ENCODE data around the gene PLAC8. TPM values are rescaled to one million over a fixed set of nuclear protein-coding genes. Genes with fewer than 3 reads are reported as not detected.
"Not testable (repeated sequence)": the region's sequence is repeated elsewhere in the genome, so short reads cannot be mapped to it uniquely, and the experiment has no call there.

The PLAC8 gene
- total RNA-seq, 1 donor from 2014 or later = 31.5 TPM

- peaks cover 11% of the 10 kb centered on the region for H3K36me3 Mint-ChIP-seq (ENCODE audit: low read depth)
- peaks cover 9% of the 10 kb centered on the region for H3K4me1 Mint-ChIP-seq (ENCODE audit: low read depth)
- no peaks in the 10 kb centered on the region for H3K9me3 Mint-ChIP-seq
- H3K27me3 Mint-ChIP-seq (ENCODE audit: low read depth) = no peaks in the 10 kb centered on the region
- intact Hi-C loops (cut with micrococcal nuclease) = no loop called here
- no peak overlapping the region for H3K4me3 Mint-ChIP-seq (ENCODE audit: low read depth)
- no peak overlapping the region for H3K27ac Mint-ChIP-seq
- DNase-seq (ENCODE audit: low spot score) = no peak
These were observed 70.6 kb downstream of the PLAC8 start for GRCh38 chr4:83043801-83044407.

GRCh38 chr4:83043157-83043556, 71.4 kb downstream of the PLAC8 start:
- H3K9me3 Mint-ChIP-seq; intact Hi-C loops (cut with micrococcal nuclease): not testable (repeated sequence)

GRCh38 chr4:83040269-83040668, 74.3 kb downstream of the PLAC8 start:
- Mint-ChIP-seq H3K36me3 (ENCODE audit: low read depth) (peaks cover 11% of the 10 kb centered on the region), H3K9me3 (no peaks in the 10 kb centered on the region), H3K27me3 (ENCODE audit: low read depth) (no peaks in the 10 kb centered on the region), H3K27ac (no peak overlapping the region), H3K4me3 (ENCODE audit: low read depth) (no peak overlapping the region), H3K4me1 (ENCODE audit: low read depth) (peaks cover 25% of the 10 kb centered on the region)
- DNase-seq (ENCODE audit: low spot score) = no peak
- intact Hi-C loops (cut with micrococcal nuclease) = no loop called here

More at GRCh38 chr4:83043157-83043556, 71.4 kb downstream of the PLAC8 start:
- not testable (repeated sequence) for DNase-seq (ENCODE audit: low spot score); H3K27me3 Mint-ChIP-seq (ENCODE audit: low read depth); H3K27ac Mint-ChIP-seq; H3K4me3 Mint-ChIP-seq (ENCODE audit: low read depth)
- H3K36me3 Mint-ChIP-seq (ENCODE audit: low read depth) = peaks cover 11% of the 10 kb centered on the region
- peaks cover 12% of the 10 kb centered on the region for H3K4me1 Mint-ChIP-seq (ENCODE audit: low read depth)

Other genes starting within 250 kb of the PLAC8 start
- gene SEC31A, start 223.6 kb downstream of the PLAC8 start, total RNA-seq = 138 and 142 TPM in 2 replicates
- gene THAP9, start 214.0 kb downstream of the PLAC8 start, total RNA-seq = 1.8 and 2.6 TPM in 2 replicates
- 28.0 and 30.6 TPM in 2 replicates for gene LIN54, start 103.9 kb downstream of the PLAC8 start, total RNA-seq
- 33.7 and 35.2 TPM in 2 replicates for gene COPS4, start 79.5 kb downstream of the PLAC8 start, total RNA-seq
- 19.5 and 20.6 TPM in 2 replicates for gene COQ2, start 170.1 kb upstream of the PLAC8 start, total RNA-seq
- 9.7 TPM in 2 replicates for gene HPSE, start 220.1 kb upstream of the PLAC8 start, total RNA-seq

Measured in activated T-helper 2 cell treated with anti-CD3 and anti-CD28 coated beads, Interferon-gamma antibody, Interleukin-2, Interleukin-4, amounts not matched to agents 10 μg/mL and 5 μg/mL and 100 μg/mL, durations not matched to agents 14 hours and 24 hours and 36 hours (primary cell).